RWPE1 (cell line): Measurements from ENCODE around the gene SCN4B.

Source experiments
- CTCF ChIA-PET: fragments of 350-600 bp; sonication (Branson Sonifier 250); formaldehyde crosslinking; extraction: SDS; loops from one replicate; lab custom pipeline; 2021; lab: Yijun Ruan, JAX
- POLR2A ChIA-PET: fragments of 400-600 bp; formaldehyde crosslinking; extraction: SDS; loops from one replicate; lab custom pipeline; 2020; ENCODE audit warnings: antibody characterized with exemption; ENCODE audit not compliant: low non-redundant PET; lab: Yijun Ruan, JAX
- DNase-seq: peaks from one replicate; pipeline ENCODE4 v3.0.0; 2012; ENCODE audit warnings: low spot score
- H3K27ac ChIP-seq: fragments of 450-650 bp; 2 replicates; pipeline ENCODE4 v1.5.1; 2017
- TF ChIP-seq, protein P1 (sequence below): fragments of 450-650 bp; conservative IDR thresholded peaks from 2 replicates; pipeline ENCODE4 v1.5.1; 2017; ENCODE audit warnings: low read depth, mild to moderate bottlenecking

Gene SCN4B

DNA sequence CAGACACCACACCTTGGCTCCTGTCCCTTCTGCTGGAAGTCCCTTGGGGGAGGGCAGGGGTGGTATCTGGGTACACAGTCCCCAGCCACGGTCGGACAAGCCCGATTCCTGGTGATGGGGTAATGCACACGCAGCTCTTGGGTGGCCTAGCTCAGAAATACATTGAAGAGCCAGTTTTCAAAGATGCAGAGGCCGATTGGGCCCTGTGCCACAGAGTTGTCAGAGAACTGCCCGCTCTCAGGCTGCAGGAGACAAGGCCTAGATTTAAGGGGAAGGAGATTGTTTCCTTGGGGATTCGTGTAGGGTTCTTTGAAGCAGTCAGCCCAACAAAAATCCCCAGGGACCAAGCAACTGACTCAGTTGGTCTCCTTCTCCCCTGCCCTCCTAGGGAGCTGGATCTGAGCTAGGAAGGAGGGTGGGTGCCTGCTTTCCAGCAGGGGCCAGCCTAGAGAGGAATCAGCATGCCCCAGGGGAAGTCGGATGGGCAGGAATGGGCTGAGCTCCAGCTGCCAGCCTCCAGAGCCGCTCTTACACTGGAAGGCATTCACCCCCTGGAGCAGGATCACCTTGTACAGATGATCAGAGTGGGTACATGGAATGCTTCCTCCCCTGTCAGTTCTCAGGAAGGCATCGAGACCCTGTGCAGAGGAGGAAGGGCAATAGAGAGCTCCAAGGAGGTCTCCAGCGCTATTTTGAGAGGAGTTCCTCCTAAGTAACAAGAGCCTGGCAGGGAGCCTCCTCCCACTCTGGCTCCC is 3.3 kb upstream of the SCN4B start:
- ChIA-PET POLR2A (no interaction called here), CTCF (interaction anchor here (0.5 to 3.2 kb wide), 6 partner anchors 16 to 1010 kb away, joined by 3 to 16 read pairs (median 4); no protein-coding TSS in a partner anchor)
- TF ChIP-seq, protein P1, sequence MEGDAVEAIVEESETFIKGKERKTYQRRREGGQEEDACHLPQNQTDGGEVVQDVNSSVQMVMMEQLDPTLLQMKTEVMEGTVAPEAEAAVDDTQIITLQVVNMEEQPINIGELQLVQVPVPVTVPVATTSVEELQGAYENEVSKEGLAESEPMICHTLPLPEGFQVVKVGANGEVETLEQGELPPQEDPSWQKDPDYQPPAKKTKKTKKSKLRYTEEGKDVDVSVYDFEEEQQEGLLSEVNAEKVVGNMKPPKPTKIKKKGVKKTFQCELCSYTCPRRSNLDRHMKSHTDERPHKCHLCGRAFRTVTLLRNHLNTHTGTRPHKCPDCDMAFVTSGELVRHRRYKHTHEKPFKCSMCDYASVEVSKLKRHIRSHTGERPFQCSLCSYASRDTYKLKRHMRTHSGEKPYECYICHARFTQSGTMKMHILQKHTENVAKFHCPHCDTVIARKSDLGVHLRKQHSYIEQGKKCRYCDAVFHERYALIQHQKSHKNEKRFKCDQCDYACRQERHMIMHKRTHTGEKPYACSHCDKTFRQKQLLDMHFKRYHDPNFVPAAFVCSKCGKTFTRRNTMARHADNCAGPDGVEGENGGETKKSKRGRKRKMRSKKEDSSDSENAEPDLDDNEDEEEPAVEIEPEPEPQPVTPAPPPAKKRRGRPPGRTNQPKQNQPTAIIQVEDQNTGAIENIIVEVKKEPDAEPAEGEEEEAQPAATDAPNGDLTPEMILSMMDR = no peak
- DNase-seq = no peak
- H3K27ac ChIP-seq = no peak overlapping the region

DNA sequence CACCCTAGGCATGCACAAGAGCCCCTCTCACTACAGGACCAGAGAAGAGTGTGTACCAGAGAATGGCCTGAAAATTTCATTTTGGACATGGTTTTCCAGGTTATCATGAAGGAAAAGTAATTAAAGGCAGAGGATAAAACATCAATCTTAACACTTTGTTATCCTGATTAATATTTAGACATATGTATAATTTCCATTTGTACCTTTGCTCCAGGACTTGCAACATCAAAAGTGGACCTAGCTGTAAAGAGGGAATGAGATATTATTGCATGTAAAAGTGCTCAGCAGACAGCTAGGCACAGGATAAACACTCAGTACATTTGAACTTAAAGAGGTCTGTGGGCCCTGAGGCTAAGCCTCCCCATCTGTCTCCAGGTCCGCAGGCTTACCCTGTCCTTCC is 2.0 kb upstream of the SCN4B start:
- no peak for DNase-seq
- TF ChIP-seq, protein P1 = no peak
- H3K27ac ChIP-seq = no peak overlapping the region
- POLR2A ChIA-PET = no interaction called here
- CTCF ChIA-PET = interaction anchor here (1.1 to 3.2 kb wide), 2 partner anchors 17 to 336 kb away, joined by 3 to 16 read pairs; no protein-coding TSS in a partner anchor

DNA sequence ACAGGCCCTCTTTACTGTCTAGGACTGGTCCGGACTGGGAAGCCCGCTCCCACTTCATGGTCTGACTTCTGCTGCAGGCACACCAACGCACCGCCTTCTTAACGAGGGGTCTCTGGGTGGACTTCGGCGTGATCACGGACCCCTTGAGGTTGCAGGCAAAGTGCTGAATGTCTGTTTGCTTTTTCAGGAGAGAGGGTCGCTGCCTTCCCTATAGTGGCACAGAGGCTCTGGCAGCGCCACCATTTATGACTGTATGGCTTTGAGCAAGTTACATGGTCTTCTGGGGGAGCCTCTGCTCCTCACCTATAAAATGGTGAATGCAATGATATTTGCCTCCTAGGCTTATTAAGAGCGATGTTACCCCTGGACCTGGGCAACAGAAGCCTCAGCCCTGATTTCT is 1.4 kb upstream of the SCN4B start:
- H3K27ac ChIP-seq = no peak overlapping the region
- no peak for DNase-seq
- TF ChIP-seq, protein P1 = no peak
- ChIA-PET CTCF (interaction anchor here (1.3 kb wide), 1 partner anchor 18 kb away, joined by 4 read pairs; no protein-coding TSS in a partner anchor), POLR2A (no interaction called here)

DNA sequence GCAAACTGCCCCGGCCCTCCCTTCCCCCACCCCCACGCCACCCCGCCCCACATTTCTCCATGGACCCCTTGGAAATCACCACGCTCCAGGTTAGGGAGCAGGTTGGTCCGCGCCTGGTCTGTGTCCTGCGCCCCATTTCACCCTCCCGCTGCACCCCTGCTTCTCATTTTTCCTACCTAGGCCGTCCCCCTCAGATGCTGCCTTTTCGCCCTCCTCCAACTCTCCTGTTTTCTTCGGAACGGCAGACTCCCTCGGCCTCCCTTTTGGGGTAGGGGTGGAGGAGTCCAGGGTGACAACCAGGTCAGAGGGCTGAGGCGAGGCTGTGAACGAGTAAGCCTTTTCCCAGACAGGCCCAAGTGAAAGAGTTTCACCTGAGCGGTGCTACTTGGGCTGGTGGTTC is 893 bp upstream of the SCN4B start:
- peak overlapping the region; percentile 58 for H3K27ac ChIP-seq
- POLR2A ChIA-PET = no interaction called here
- TF ChIP-seq, protein P1 = no peak
- CTCF ChIA-PET = interaction anchor here (0.8 to 1.3 kb wide), 3 partner anchors 18 to 45 kb away, joined by 3 to 8 read pairs (median 4); no protein-coding TSS in a partner anchor
- no peak for DNase-seq

DNA sequence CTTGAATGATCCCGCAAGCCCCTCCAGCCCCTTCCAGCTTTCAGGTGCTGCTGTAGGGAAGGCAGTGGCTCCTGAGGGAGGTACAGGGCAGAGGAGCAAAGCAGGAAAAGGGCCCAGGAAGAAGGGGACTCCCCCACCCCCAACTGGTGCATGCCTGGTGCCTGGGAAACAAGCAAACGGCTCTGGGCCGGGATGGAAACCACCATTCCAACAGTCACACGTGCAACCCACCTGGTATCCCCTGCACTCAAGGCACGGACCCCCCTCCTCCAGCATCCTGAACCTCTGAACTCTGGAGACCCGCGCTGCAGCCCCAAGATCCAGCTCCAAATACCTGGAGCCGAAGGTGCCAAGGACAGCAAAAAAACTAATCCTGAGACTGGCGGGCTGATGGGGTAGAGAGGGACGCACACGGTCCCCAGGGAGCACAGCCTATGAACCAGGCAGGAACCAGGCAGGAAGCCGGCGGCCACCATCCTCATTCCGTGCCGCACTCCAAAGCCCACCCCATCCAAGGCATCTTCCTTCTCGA is 537 bp downstream of the SCN4B start:
- DNase-seq = no peak
- ChIA-PET CTCF (interaction anchor here (0.8 kb wide), 1 partner anchor 19 kb away, joined by 4 read pairs; no protein-coding TSS in a partner anchor), POLR2A (interaction anchor here (0.5 kb wide), 1 partner anchor 43 kb away, joined by 4 read pairs; no protein-coding TSS in a partner anchor)
- H3K27ac ChIP-seq = peak overlapping the region; percentile 58
- TF ChIP-seq, protein P1 = no peak

DNA sequence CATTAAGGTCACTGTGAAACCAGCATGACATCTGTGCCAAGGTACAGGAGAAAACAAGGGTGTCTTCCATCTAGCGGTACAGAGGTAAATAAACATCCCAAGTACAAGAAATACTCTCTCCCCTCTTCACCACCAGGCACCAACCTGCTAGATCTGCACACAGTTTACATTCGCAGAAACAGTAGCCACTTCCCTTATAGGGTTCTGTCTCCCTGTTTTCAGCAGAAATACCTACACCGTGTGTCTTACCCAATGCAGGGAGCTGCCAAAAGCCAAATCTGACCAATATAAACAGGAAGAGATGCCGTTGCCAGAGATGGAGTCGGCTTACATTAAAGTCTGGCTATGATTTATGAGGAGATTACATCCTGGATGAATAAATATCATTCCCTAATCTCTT is 1.2 kb downstream of the SCN4B start:
- TF ChIP-seq, protein P1 = no peak
- H3K27ac ChIP-seq = no peak overlapping the region
- no peak for DNase-seq
- POLR2A ChIA-PET = no interaction called here
- CTCF ChIA-PET = interaction anchor here (0.8 kb wide), 1 partner anchor 19 kb away, joined by 4 read pairs; no protein-coding TSS in a partner anchor
